GM13977 (cell line): ENCODE data around the gene OR1F1.

Experiments
- DNase-seq: peaks from one replicate; pipeline ENCODE4 v3.0.0; 2012; ENCODE audit warnings: low spot score
- CTCF ChIP-seq: IDR thresholded peaks from 2 replicates; pipeline ENCODE4 v1.5.1; 2012; ENCODE audit warnings: mild to moderate bottlenecking, control low read depth; ENCODE audit not compliant: insufficient read depth; ENCODE audit errors: extremely low read depth, missing control alignments
- in situ Hi-C: fragments of 300-500 bp; cut with MboI; formaldehyde crosslinking; loops from one replicate; pipeline ENCODE4 v1.12.0; 2022; ENCODE audit warnings: low sequenced_read_pairs, low pct_unique_long_range_greater_than_20kb, mixed read lengths, inconsistent platforms; ENCODE audit not compliant: unreplicated experiment

The OR1F1 gene

GRCh38 chr16:3246876-3247275, 58.9 kb downstream of the OR1F1 start:
- in situ Hi-C loops, result no loop called here
- TF ChIP-seq CTCF, result no peak
- DNase-seq, result no peak

GRCh38 chr16:3248596-3248995, 60.6 kb downstream of the OR1F1 start:
- in situ Hi-C loops, result no loop called here
- no peak for TF ChIP-seq CTCF
- no peak for DNase-seq

GRCh38 chr16:3249020-3249419, 61.0 kb downstream of the OR1F1 start:
- in situ Hi-C loops, result no loop called here
- TF ChIP-seq CTCF, result no peak
- DNase-seq, result no peak

GRCh38 chr16:3249451-3249850, 61.4 kb downstream of the OR1F1 start:
- no peak for TF ChIP-seq CTCF
- in situ Hi-C loops, result no loop called here
- DNase-seq, result no peak

GRCh38 chr16:3252967-3253366, 65.0 kb downstream of the OR1F1 start:
- in situ Hi-C loops, result no loop called here
- DNase-seq, result no peak

GRCh38 chr16:3254309-3254708, 66.3 kb downstream of the OR1F1 start:
- in situ Hi-C loops, result no loop called here
- no peak for DNase-seq
- no peak for TF ChIP-seq CTCF

More at GRCh38 chr16:3252967-3253366, 65.0 kb downstream of the OR1F1 start:
- no peak for TF ChIP-seq CTCF
